ENCODE data around the gene LUC7L.

LUC7L gene

DNA sequence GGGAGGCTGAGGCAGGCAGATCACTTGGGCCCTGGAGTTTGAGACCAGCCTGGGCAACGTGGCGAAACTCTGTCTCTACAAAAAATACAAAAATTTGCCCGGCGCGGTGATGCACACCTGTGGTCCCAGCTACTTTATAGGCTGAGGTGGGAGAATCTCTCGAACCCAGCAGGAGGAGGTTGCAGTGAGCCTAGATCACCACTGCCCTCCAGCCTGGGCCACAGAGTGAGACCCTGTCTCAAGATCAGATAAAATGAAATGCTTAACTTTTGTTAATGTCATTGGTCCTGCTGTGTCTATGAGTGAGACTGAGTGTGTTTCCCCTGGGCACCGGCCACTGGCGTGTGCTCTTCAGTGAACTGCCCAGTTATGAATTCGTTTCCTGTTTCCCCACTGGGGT lies 15.9 kb upstream of the LUC7L start:
- H3K4me1 ChIP-seq (ENCODE audit: insufficient read depth, low read length) = no peaks in the 10 kb centered on the region
- DNase-seq = no peak
- no peak overlapping the region for H3K4me2 ChIP-seq (ENCODE audit: insufficient read depth, low read length)
- no peak overlapping the region for H3K27ac ChIP-seq (ENCODE audit: low read length)
- no peaks in the 10 kb centered on the region for H3K27me3 ChIP-seq (ENCODE audit: insufficient read depth, low read length, poor library complexity)
- H4K20me1 ChIP-seq (ENCODE audit: insufficient read depth, low read length) = peaks cover 2% of the 10 kb centered on the region; the same call in 1 of the 2 replicates
- no peak overlapping the region for H3K4me3 ChIP-seq (ENCODE audit: low read depth in 1 of 2, low read length in 2 of 2)
- H3K79me2 ChIP-seq (ENCODE audit: insufficient read depth, low read length) = peaks cover 15% of the 10 kb centered on the region
- H2AFZ ChIP-seq (ENCODE audit: low read depth, low read length) = no peak overlapping the region
- TF ChIP-seq CTCF (IDR thresholded peaks at IDR 0.05; ENCODE audit: borderline replicate concordance, extremely low read depth, low read length, poor library complexity, severe bottlenecking) = no peak
- no peak for TF ChIP-seq EZH2 (IDR thresholded peaks at IDR 0.05; ENCODE audit: borderline replicate concordance, low read depth, low read length, severe bottlenecking)
- no peak for ATAC-seq (ENCODE audit: insufficient read depth, low read depth)
- no peaks in the 10 kb centered on the region for H3K9me3 ChIP-seq (ENCODE audit: insufficient read depth, low read length, severe bottlenecking)
- no peak overlapping the region for H3K9ac ChIP-seq (ENCODE audit: low read depth, low read length)
- H3K36me3 ChIP-seq (ENCODE audit: insufficient read depth, low read length) = peaks cover 4% of the 10 kb centered on the region

GRCh38 chr16:243348-243747 lies 14.1 kb upstream of the LUC7L start:
- no peak for DNase-seq
- Histone ChIP-seq H3K9ac (ENCODE audit: low read depth, low read length) (no peak overlapping the region), H3K27me3 (ENCODE audit: insufficient read depth, low read length, poor library complexity) (no peaks in the 10 kb centered on the region), H3K79me2 (ENCODE audit: insufficient read depth, low read length) (peaks cover 21% of the 10 kb centered on the region), H3K36me3 (ENCODE audit: insufficient read depth, low read length) (no peaks in the 10 kb centered on the region), H2AFZ (ENCODE audit: low read depth, low read length) (no peak overlapping the region), H4K20me1 (ENCODE audit: insufficient read depth, low read length) (peaks cover 2% of the 10 kb centered on the region; the same call in 1 of the 2 replicates), H3K4me3 (ENCODE audit: low read depth in 1 of 2, low read length in 2 of 2) (no peak overlapping the region), H3K27ac (ENCODE audit: low read length) (no peak overlapping the region), H3K9me3 (ENCODE audit: insufficient read depth, low read length, severe bottlenecking) (no peaks in the 10 kb centered on the region), H3K4me1 (ENCODE audit: insufficient read depth, low read length) (no peaks in the 10 kb centered on the region), H3K4me2 (ENCODE audit: insufficient read depth, low read length) (no peak overlapping the region)
- no peak for ATAC-seq (ENCODE audit: insufficient read depth, low read depth)
- no peak for TF ChIP-seq CTCF (IDR thresholded peaks at IDR 0.05; ENCODE audit: borderline replicate concordance, extremely low read depth, low read length, poor library complexity, severe bottlenecking)
- no peak for TF ChIP-seq EZH2 (IDR thresholded peaks at IDR 0.05; ENCODE audit: borderline replicate concordance, low read depth, low read length, severe bottlenecking)

GRCh38 chr16:242281-242680 lies 13.0 kb upstream of the LUC7L start:
- H3K4me2 ChIP-seq (ENCODE audit: insufficient read depth, low read length) = no peak overlapping the region
- no peaks in the 10 kb centered on the region for H3K4me1 ChIP-seq (ENCODE audit: insufficient read depth, low read length)
- H3K36me3 ChIP-seq (ENCODE audit: insufficient read depth, low read length) = no peaks in the 10 kb centered on the region
- peaks cover 2% of the 10 kb centered on the region; the same call in 1 of the 2 replicates for H4K20me1 ChIP-seq (ENCODE audit: insufficient read depth, low read length)
- no peaks in the 10 kb centered on the region for H3K27me3 ChIP-seq (ENCODE audit: insufficient read depth, low read length, poor library complexity)
- ATAC-seq (ENCODE audit: insufficient read depth, low read depth) (no peak), DNase-seq (no peak)
- H3K9me3 ChIP-seq (ENCODE audit: insufficient read depth, low read length, severe bottlenecking) = no peaks in the 10 kb centered on the region
- no peak for TF ChIP-seq EZH2 (IDR thresholded peaks at IDR 0.05; ENCODE audit: borderline replicate concordance, low read depth, low read length, severe bottlenecking)
- TF ChIP-seq CTCF (IDR thresholded peaks at IDR 0.05; ENCODE audit: borderline replicate concordance, extremely low read depth, low read length, poor library complexity, severe bottlenecking) = no peak
- H3K27ac ChIP-seq (ENCODE audit: low read length) = no peak overlapping the region
- H2AFZ ChIP-seq (ENCODE audit: low read depth, low read length) = no peak overlapping the region
- H3K4me3 ChIP-seq (ENCODE audit: low read depth in 1 of 2, low read length in 2 of 2) = no peak overlapping the region
- H3K79me2 ChIP-seq (ENCODE audit: insufficient read depth, low read length) = peaks cover 30% of the 10 kb centered on the region
- H3K9ac ChIP-seq (ENCODE audit: low read depth, low read length) = no peak overlapping the region

GRCh38 chr16:240559-240958 lies 11.3 kb upstream of the LUC7L start:
- H3K9ac ChIP-seq (ENCODE audit: low read depth, low read length) = no peak overlapping the region
- TF ChIP-seq EZH2 (IDR thresholded peaks at IDR 0.05; ENCODE audit: borderline replicate concordance, low read depth, low read length, severe bottlenecking) (no peak), CTCF (IDR thresholded peaks at IDR 0.05; ENCODE audit: borderline replicate concordance, extremely low read depth, low read length, poor library complexity, severe bottlenecking) (no peak)
- peaks cover 33% of the 10 kb centered on the region for H3K79me2 ChIP-seq (ENCODE audit: insufficient read depth, low read length)
- no peak overlapping the region for H3K27ac ChIP-seq (ENCODE audit: low read length)
- DNase-seq (no peak), ATAC-seq (ENCODE audit: insufficient read depth, low read depth) (no peak)
- H2AFZ ChIP-seq (ENCODE audit: low read depth, low read length) = no peak overlapping the region
- no peaks in the 10 kb centered on the region for H3K9me3 ChIP-seq (ENCODE audit: insufficient read depth, low read length, severe bottlenecking)
- H3K27me3 ChIP-seq (ENCODE audit: insufficient read depth, low read length, poor library complexity) = no peaks in the 10 kb centered on the region
- no peaks in the 10 kb centered on the region for H3K36me3 ChIP-seq (ENCODE audit: insufficient read depth, low read length)
- H3K4me1 ChIP-seq (ENCODE audit: insufficient read depth, low read length) = peaks cover 5% of the 10 kb centered on the region
- peaks cover 2% of the 10 kb centered on the region; the same call in 1 of the 2 replicates for H4K20me1 ChIP-seq (ENCODE audit: insufficient read depth, low read length)
- H3K4me2 ChIP-seq (ENCODE audit: insufficient read depth, low read length) = no peak overlapping the region
- H3K4me3 ChIP-seq (ENCODE audit: low read depth in 1 of 2, low read length in 2 of 2) = no peak overlapping the region

Measured in DND-41 (cell line).